ENCODE results near the gene HYAL2. TPM values are rescaled to one million over a fixed set of nuclear protein-coding genes. Genes with fewer than 3 reads are reported as not detected.

Gene HYAL2
- total RNA-seq, 1 experiment from 2014 or later: 12.6 TPM

DNA sequence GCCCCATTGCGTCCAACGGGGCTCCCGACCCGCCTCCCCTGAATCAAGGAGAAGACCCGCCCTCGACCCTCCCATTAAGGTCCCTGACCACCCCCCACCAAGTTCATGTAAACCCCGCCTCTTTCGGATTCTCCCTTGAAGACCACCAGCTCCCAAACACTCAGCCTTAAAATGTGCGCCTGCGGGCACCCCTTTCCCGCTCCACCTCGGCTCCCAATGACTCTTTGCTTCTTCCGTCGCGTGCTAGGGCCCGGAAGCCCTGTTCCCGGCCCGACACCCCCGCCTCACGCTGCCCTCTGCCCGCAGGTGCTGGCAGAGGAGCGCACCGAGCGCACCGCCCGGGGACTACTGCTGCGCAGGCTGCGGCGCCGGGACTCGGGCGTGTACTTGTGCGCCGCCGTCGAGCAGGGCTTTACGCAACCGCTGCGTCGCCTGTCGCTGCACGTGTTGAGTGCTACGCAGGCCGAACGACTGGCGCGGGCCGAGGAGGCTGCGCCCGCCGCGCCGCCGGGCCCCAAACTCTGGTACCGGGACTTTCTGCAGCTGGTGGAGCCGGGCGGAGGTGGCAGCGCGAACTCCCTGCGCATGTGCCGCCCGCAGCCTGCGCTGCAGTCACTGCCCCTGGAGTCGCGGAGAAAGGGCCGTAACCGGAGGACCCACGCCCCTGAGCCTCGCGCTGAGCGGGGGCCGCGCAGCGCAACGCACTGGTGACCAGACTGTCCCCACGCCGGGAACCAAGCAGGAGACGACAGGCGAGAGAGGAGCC is 46.4 kb downstream of the HYAL2 start:
- Mint-ChIP-seq H3K9me3 (ENCODE audit: unreplicated experiment) (no peaks in the 10 kb centered on the region), H3K27me3 (ENCODE audit: insufficient read depth, unreplicated experiment) (no peaks in the 10 kb centered on the region), H3K4me3 (ENCODE audit: unreplicated experiment) (no peak overlapping the region), H3K4me1 (ENCODE audit: insufficient read depth, unreplicated experiment) (peaks cover 20% of the 10 kb centered on the region), H3K27ac (ENCODE audit: low read depth, unreplicated experiment) (no peak overlapping the region), H3K36me3 (ENCODE audit: insufficient read depth, unreplicated experiment) (peaks cover 19% of the 10 kb centered on the region)
- no TSS peak for BruUV-seq (replicated peaks)
- ChIA-PET POLR2A (interaction anchor here (1.0 to 1.4 kb wide), 2 partner anchors 16 to 40 kb away, joined by 3 read pairs; partner anchors contain the start of genes GNAI2 and IFRD2), CTCF (interaction anchor here (0.5 to 1.1 kb wide), 3 partner anchors 41 to 424 kb away, joined by 3 to 4 read pairs (median 3); no protein-coding TSS in a partner anchor)
- intact Hi-C loops (cut with micrococcal nuclease): no loop called here
- no peak for DNase-seq (ENCODE audit: unreplicated experiment)
- TF ChIP-seq CTCF (IDR thresholded peaks at IDR 0.05; ENCODE audit: unreplicated experiment): no peak

DNA sequence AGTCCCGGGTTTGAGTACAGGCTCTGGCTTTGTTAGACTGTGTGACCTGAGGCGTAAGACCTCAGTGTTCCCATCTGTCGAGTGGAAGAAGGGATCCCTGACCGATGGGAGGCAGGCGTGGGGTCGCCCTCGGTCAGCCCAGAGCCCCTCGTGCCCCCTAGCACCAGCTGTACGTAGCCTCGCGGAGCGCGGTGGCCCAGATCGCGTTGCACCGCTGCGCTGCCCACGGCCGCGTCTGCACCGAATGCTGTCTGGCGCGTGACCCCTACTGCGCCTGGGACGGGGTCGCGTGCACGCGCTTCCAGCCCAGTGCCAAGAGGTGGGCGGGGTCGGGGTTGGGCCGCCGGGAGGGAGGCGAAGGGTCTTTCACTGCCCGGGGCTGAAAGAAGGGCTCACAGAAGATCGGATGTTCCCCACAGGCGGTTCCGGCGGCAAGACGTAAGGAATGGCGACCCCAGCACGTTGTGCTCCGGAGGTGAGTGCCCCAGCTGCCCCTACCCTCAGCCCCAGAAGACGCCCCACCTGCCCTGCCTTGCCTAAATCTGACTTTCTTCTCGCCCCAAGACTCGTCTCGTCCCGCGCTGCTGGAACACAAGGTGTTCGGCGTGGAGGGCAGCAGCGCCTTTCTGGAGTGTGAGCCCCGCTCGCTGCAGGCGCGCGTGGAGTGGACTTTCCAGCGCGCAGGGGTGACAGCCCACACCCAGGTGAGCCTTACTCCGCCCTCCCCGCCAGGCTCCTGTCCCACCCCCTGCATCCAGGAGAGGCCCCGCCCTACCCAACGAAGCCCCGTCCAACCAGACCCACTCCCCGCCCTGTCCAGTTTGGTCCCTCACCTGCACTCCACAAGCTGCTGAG is 47.2 kb downstream of the HYAL2 start:
- Mint-ChIP-seq H3K4me3 (ENCODE audit: unreplicated experiment) (no peak overlapping the region), H3K4me1 (ENCODE audit: insufficient read depth, unreplicated experiment) (peaks cover 23% of the 10 kb centered on the region), H3K9me3 (ENCODE audit: unreplicated experiment) (no peaks in the 10 kb centered on the region), H3K36me3 (ENCODE audit: insufficient read depth, unreplicated experiment) (peaks cover 19% of the 10 kb centered on the region), H3K27ac (ENCODE audit: low read depth, unreplicated experiment) (no peak overlapping the region), H3K27me3 (ENCODE audit: insufficient read depth, unreplicated experiment) (no peaks in the 10 kb centered on the region)
- ChIA-PET CTCF (interaction anchor here (0.6 to 1.7 kb wide), 18 partner anchors 9 to 1227 kb away, joined by 3 to 11 read pairs (median 4); no protein-coding TSS in a partner anchor), POLR2A (interaction anchor here (0.5 to 1.4 kb wide), 5 partner anchors 14 to 64 kb away, joined by 3 to 7 read pairs (median 3); partner anchors contain the start of genes GNAI2 and IFRD2)
- no peak for DNase-seq (ENCODE audit: unreplicated experiment)
- intact Hi-C loops (cut with micrococcal nuclease): no loop called here
- no peak for TF ChIP-seq CTCF (IDR thresholded peaks at IDR 0.05; ENCODE audit: unreplicated experiment)
- no TSS peak for BruUV-seq (replicated peaks)

- peak; percentile 78 for DNase-seq (ENCODE audit: unreplicated experiment)
- POLR2A ChIA-PET: interaction anchor here (0.5 to 1.4 kb wide), 3 partner anchors 14 to 39 kb away, joined by 3 to 7 read pairs (median 3); partner anchors contain the start of gene IFRD2
- CTCF ChIA-PET: interaction anchor here (0.5 to 1.7 kb wide), 17 partner anchors 10 to 1228 kb away, joined by 3 to 11 read pairs (median 4); no protein-coding TSS in a partner anchor
Observed at GRCh38 chr3:50274371-50275104, 48.0 kb downstream of the HYAL2 start.

More at GRCh38 chr3:50274371-50275104, 48.0 kb downstream of the HYAL2 start:
- Mint-ChIP-seq H3K4me1 (ENCODE audit: insufficient read depth, unreplicated experiment) (peaks cover 30% of the 10 kb centered on the region), H3K9me3 (ENCODE audit: unreplicated experiment) (no peaks in the 10 kb centered on the region), H3K27me3 (ENCODE audit: insufficient read depth, unreplicated experiment) (no peaks in the 10 kb centered on the region), H3K4me3 (ENCODE audit: unreplicated experiment) (no peak overlapping the region), H3K27ac (ENCODE audit: low read depth, unreplicated experiment) (no peak overlapping the region), H3K36me3 (ENCODE audit: insufficient read depth, unreplicated experiment) (peaks cover 19% of the 10 kb centered on the region)
- intact Hi-C loops (cut with micrococcal nuclease): loop anchor here (1.0 to 5.0 kb wide), 2 partner anchors 50 to 152 kb away; no protein-coding TSS in a partner anchor
- TF ChIP-seq CTCF (IDR thresholded peaks at IDR 0.05; ENCODE audit: unreplicated experiment): peak; percentile 77
- BruUV-seq (replicated peaks): no TSS peak
